Sigmoid colon (tissue), 4 donors: ENCODE results near the gene COL1A1.

Experiments
- POLR2A ChIP-seq, 2 donors: fragments of 450-650 bp; IDR thresholded peaks; one replicate each; pipeline ENCODE4 v1.6.1; 2016; ENCODE audit warnings: antibody characterized with exemption in 2 of 2, mild to moderate bottlenecking in 2 of 2, moderate library complexity in 2 of 2
- POLR2AphosphoS5 ChIP-seq, 4 donors: sonication (generic); formaldehyde crosslinking; IDR thresholded peaks; one replicate each; pipeline ENCODE4 v1.6.1; 2017; ENCODE audit warnings: antibody characterized with exemption in 4 of 4

GRCh38 chr17:50182783-50183420 is 18.5 kb downstream of the COL1A1 start:
- no peak for TF ChIP-seq POLR2AphosphoS5 (IDR thresholded peaks at IDR 0.05)
- no peak for TF ChIP-seq POLR2A (IDR thresholded peaks at IDR 0.05)
